Keratinocyte (primary cell): ENCODE data around the gene ZEB2. TPM values are rescaled to one million over a fixed set of nuclear protein-coding genes. Genes with fewer than 3 reads are reported as not detected.

Experiments
- DNase-seq: peaks from one replicate; pipeline ENCODE4 v3.0.0-alpha.2; 2011; ENCODE audit warnings: low read depth, missing footprints, low spot score
- FAIRE-seq: peaks from 2 replicates; lab custom pipeline; 2011; peaks lifted over from hg19 to GRCh38; lab: Jason Lieb, UNC
- H2AFZ ChIP-seq: 2 replicates; pipeline ENCODE4 v1.6.0; 2012; ENCODE audit warnings: low read length, control low read depth, inconsistent platforms; ENCODE audit not compliant: control insufficient read depth
- H3K27ac ChIP-seq: 2 replicates; pipeline ENCODE4 v1.5.1; 2011; ENCODE audit warnings: low read length; ENCODE audit not compliant: control insufficient read depth, insufficient read depth
- H3K27me3 ChIP-seq: 3 replicates; pipeline ENCODE4 v1.6.0; 2011; ENCODE audit warnings: low read length; ENCODE audit not compliant: control insufficient read depth, insufficient read depth; ENCODE audit errors: extremely low read depth
- H3K36me3 ChIP-seq, 2 experiments: 2 replicates in 1 of 2; 3 replicates in 1 of 2; pipeline ENCODE4 v1.5.1; 2011; ENCODE audit warnings: low read length in 2 of 2, mild to moderate bottlenecking in 1 of 2; ENCODE audit not compliant: control insufficient read depth in 2 of 2, insufficient read depth in 2 of 2; ENCODE audit errors: extremely low read depth in 1 of 2
- H3K4me1 ChIP-seq: 3 replicates; pipeline ENCODE4 v1.5.1; 2011; ENCODE audit warnings: low read length; ENCODE audit not compliant: control insufficient read depth, insufficient read depth; ENCODE audit errors: extremely low read depth
- H3K4me2 ChIP-seq: 3 replicates; pipeline ENCODE4 v1.6.0; 2011; ENCODE audit warnings: low read depth, low read length; ENCODE audit not compliant: control insufficient read depth, insufficient read depth; ENCODE audit errors: extremely low read depth
- H3K4me3 ChIP-seq, 3 experiments: fragments of 200-600 bp in 1 of 3; sonication (generic) in 1 of 3; 2 replicates in 2 of 3; 3 replicates in 1 of 3; pipeline ENCODE4 v1.5.1; 2011 to 2016; ENCODE audit warnings: low read length in 3 of 3, mild to moderate bottlenecking in 3 of 3, control low read depth in 2 of 3, inconsistent platforms in 1 of 3, low read depth in 1 of 3, mixed read lengths in 1 of 3, mixed run types in 1 of 3, moderate library complexity in 1 of 3; ENCODE audit not compliant: control insufficient read depth in 2 of 3, insufficient read depth in 2 of 3; ENCODE audit errors: extremely low read depth in 1 of 3
- H3K79me2 ChIP-seq: 2 replicates; pipeline ENCODE4 v1.6.0; 2012; ENCODE audit warnings: low read length; ENCODE audit not compliant: control insufficient read depth, insufficient read depth
- H3K9ac ChIP-seq: 3 replicates; pipeline ENCODE4 v1.6.0; 2011; ENCODE audit warnings: low read length; ENCODE audit not compliant: control insufficient read depth, insufficient read depth; ENCODE audit errors: extremely low read depth
- H3K9me1 ChIP-seq: 3 replicates; pipeline ENCODE4 v1.6.0; 2011; ENCODE audit warnings: low read length; ENCODE audit not compliant: control insufficient read depth, insufficient read depth; ENCODE audit errors: extremely low read depth
- H3K9me3 ChIP-seq: 2 replicates; pipeline ENCODE4 v1.5.1; 2012; ENCODE audit warnings: low read depth, low read length; ENCODE audit not compliant: control insufficient read depth
- H4K20me1 ChIP-seq: 3 replicates; pipeline ENCODE4 v1.6.0; 2011; ENCODE audit warnings: low read length; ENCODE audit not compliant: control insufficient read depth, insufficient read depth; ENCODE audit errors: extremely low read depth
- EZH2 ChIP-seq: IDR thresholded peaks from one replicate; pipeline ENCODE4 v1.6.1; 2012; ENCODE audit warnings: inconsistent platforms, mild to moderate bottlenecking, low read length, moderate library complexity
- dilution Hi-C: fragments of 300-500 bp; cut with MboI; formaldehyde crosslinking; loops from one replicate; pipeline ENCODE4 v1.7.0; 2020; ENCODE audit warnings: low sequenced_read_pairs; ENCODE audit not compliant: extremely low pct_ligation_motif_present
- polyA plus RNA-seq, 5 experiments: library from polyadenylated mRNA; depleted of rRNA in 3 of 5; stranded (reverse) in 3 of 5; stranded (forward) in 1 of 5; unstranded in 1 of 5; fragments of >200 nt; gene quantifications; 1 replicate in 1 of 5; 2 replicates in 3 of 5; 3 replicates in 1 of 5; pipeline versions ENCODE4 v1.2.1 to v1.2.3, GENCODE V29; 2011 to 2012; ENCODE audit warnings: missing spikeins in 2 of 5, low read depth in 1 of 5, low replicate concordance in 1 of 5
- TF ChIP-seq, protein P1 (sequence below), 3 experiments: IDR thresholded peaks in 1 of 3; conservative IDR thresholded peaks in 1 of 3; optimal IDR thresholded peaks in 1 of 3; 2 replicates in 2 of 3; 3 replicates in 1 of 3; pipeline versions ENCODE3 to v1.5.1; 2011; ENCODE audit warnings: low read length in 3 of 3, mild to moderate bottlenecking in 3 of 3, moderate library complexity in 2 of 3, control low read depth in 1 of 3, inconsistent platforms in 1 of 3; ENCODE audit not compliant: insufficient read depth in 2 of 3; ENCODE audit errors: extremely low read depth in 1 of 3

The ZEB2 gene
- polyA plus RNA-seq, 1 donor (not counting 4 experiments of a cell fraction or from before 2014, with no cell fraction given): 0.12 TPM

DNA sequence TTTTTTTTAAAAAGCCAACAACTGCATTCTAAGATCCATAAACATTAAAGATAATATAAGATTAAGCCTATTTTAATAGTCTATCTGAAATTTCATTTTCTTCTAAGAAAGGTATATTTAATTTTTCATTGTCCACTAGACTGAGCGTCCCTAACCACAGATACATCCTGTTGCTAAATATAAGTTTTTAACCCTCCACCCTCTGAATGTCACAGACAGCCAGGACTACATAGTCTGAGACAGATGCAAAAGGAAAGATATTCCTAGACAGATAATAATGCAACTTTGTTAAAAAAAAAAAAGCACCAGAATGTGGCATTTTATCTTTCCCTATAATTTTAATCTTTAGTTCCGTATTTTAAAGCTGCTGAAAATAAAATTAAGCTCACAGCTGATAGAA is 114.6 kb downstream of the ZEB2 start:
- DNase-seq: no peak
- dilution Hi-C loops: no loop called here
- no peak for FAIRE-seq
- H3K27me3 ChIP-seq: peaks cover 8% of the 10 kb centered on the region
- H3K4me1 ChIP-seq: no peaks in the 10 kb centered on the region
- H3K79me2 ChIP-seq: no peaks in the 10 kb centered on the region
- H4K20me1 ChIP-seq: no peaks in the 10 kb centered on the region
- H3K9ac ChIP-seq: no peak overlapping the region
- H3K27ac ChIP-seq: no peak overlapping the region
- no peaks in the 10 kb centered on the region for H3K9me3 ChIP-seq
- no peak overlapping the region for H3K4me2 ChIP-seq
- H3K4me3 ChIP-seq: no peak overlapping the region
- no peaks in the 10 kb centered on the region for H3K36me3 ChIP-seq
- no peaks in the 10 kb centered on the region for H3K9me1 ChIP-seq
- no peak for TF ChIP-seq EZH2
- TF ChIP-seq, protein P1, sequence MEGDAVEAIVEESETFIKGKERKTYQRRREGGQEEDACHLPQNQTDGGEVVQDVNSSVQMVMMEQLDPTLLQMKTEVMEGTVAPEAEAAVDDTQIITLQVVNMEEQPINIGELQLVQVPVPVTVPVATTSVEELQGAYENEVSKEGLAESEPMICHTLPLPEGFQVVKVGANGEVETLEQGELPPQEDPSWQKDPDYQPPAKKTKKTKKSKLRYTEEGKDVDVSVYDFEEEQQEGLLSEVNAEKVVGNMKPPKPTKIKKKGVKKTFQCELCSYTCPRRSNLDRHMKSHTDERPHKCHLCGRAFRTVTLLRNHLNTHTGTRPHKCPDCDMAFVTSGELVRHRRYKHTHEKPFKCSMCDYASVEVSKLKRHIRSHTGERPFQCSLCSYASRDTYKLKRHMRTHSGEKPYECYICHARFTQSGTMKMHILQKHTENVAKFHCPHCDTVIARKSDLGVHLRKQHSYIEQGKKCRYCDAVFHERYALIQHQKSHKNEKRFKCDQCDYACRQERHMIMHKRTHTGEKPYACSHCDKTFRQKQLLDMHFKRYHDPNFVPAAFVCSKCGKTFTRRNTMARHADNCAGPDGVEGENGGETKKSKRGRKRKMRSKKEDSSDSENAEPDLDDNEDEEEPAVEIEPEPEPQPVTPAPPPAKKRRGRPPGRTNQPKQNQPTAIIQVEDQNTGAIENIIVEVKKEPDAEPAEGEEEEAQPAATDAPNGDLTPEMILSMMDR (optimal IDR thresholded peaks at IDR 0.05 in 1 of 3, IDR thresholded peaks at IDR 0.05 in 1 of 3, conservative IDR thresholded peaks at IDR 0.05 in 1 of 3; ENCODE audit: extremely low read depth in 1 of 3, insufficient read depth in 2 of 3, low read length in 3 of 3): no peak
- H2AFZ ChIP-seq: no peak overlapping the region

DNA sequence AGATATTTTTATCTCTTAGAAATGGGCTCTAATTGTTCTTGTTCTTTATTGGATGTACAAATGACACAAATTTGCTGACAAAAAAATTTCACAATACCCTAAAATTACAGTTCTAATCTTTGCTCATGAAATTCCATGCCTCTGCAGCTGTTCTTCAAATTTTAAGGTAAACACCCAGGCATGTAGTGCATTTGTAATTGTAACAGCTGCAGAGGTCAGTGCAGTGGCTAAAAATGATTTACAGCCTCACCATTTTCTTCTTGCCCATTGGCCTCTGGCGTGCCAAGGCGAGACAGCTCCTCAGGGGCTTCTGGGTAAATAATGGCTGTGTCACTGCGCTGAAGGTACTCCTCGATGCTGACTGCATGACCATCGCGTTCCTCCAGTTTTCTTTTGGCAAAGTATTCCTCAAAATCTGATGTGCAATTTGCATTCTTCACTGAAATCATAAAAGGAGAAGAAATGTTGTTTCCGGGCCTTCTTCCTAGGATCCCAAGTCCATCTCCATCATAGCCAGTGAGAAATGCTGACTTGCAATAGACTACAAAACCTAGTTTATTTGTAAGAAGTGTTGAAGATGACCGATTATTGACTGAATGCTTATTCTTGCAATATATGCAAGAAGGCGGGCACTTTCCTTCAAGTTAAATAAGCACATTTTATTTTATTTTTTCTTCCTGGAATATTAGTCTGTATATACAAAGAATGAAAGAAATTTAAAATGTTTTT is 115.2 kb downstream of the ZEB2 start:
- TF ChIP-seq, protein P1 (optimal IDR thresholded peaks at IDR 0.05 in 1 of 3, IDR thresholded peaks at IDR 0.05 in 1 of 3, conservative IDR thresholded peaks at IDR 0.05 in 1 of 3; ENCODE audit: extremely low read depth in 1 of 3, insufficient read depth in 2 of 3, low read length in 3 of 3): no peak
- no peak for TF ChIP-seq EZH2
- Histone ChIP-seq H3K9ac (no peak overlapping the region), H3K4me3 (no peak overlapping the region), H3K9me3 (no peaks in the 10 kb centered on the region), H3K27me3 (peaks cover 8% of the 10 kb centered on the region), H3K27ac (no peak overlapping the region), H3K9me1 (no peaks in the 10 kb centered on the region), H3K79me2 (no peaks in the 10 kb centered on the region), H4K20me1 (no peaks in the 10 kb centered on the region), H3K36me3 (no peaks in the 10 kb centered on the region), H3K4me2 (no peak overlapping the region), H3K4me1 (no peaks in the 10 kb centered on the region), H2AFZ (no peak overlapping the region)
- dilution Hi-C loops: no loop called here
- DNase-seq (no peak), FAIRE-seq (no peak)
